Bronchial epithelial cell (primary cell): Measurements from ENCODE around the gene CTSA. TPM values are rescaled to one million over a fixed set of nuclear protein-coding genes. Genes with fewer than 3 reads are reported as not detected.

ENCODE experiments used
- DNase-seq: peaks from one replicate; pipeline ENCODE4 v3.0.0-alpha.2; 2010; ENCODE audit warnings: low read depth
- FAIRE-seq: peaks from 2 replicates; lab custom pipeline; 2011; peaks lifted over from hg19 to GRCh38; lab: Jason Lieb, UNC
- H3K27me3 ChIP-seq: 2 replicates; pipeline ENCODE4 v1.5.1; 2011; ENCODE audit warnings: low read length; ENCODE audit not compliant: control insufficient read depth, insufficient read depth
- H3K36me3 ChIP-seq: 2 replicates; pipeline ENCODE4 v1.5.1; 2011; ENCODE audit warnings: low read length; ENCODE audit not compliant: control insufficient read depth, insufficient read depth
- H3K4me3 ChIP-seq: 2 replicates; pipeline ENCODE4 v1.5.1; 2011; ENCODE audit warnings: mild to moderate bottlenecking, low read depth, low read length, control low read depth
- total RNA-seq: library from RNA; depleted of rRNA; stranded (reverse); fragments of >200 nt; gene quantifications from 2 replicates; pipeline ENCODE4 v1.2.1, GENCODE V29; 2014
- TF ChIP-seq, protein P1 (sequence below): IDR thresholded peaks from 2 replicates; pipeline ENCODE4 v1.5.1; 2011; ENCODE audit warnings: mild to moderate bottlenecking, moderate library complexity, low read length, control low read depth, inconsistent platforms; ENCODE audit not compliant: insufficient read depth, severe bottlenecking

The CTSA gene
- total RNA-seq, 1 donor from 2014 or later: 16.8 TPM

DNA sequence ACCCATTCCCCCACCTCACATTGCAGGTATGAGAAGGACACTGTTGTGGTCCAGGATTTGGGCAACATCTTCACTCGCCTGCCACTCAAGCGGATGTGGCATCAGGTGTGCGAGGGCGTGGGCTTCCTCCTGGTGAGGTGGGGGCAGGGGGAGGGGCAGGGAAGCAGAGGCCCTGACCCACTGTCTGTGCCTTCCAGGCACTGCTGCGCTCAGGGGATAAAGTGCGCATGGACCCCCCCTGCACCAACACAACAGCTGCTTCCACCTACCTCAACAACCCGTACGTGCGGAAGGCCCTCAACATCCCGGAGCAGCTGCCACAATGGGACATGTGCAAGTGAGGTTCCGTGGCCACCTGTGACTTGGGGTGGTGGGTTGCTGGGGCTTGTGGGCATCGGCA, 3.7 kb downstream of the CTSA start:
- H3K36me3 ChIP-seq: peaks cover 16% of the 10 kb centered on the region
- FAIRE-seq: no peak
- no peak overlapping the region for H3K4me3 ChIP-seq
- TF ChIP-seq, protein P1, sequence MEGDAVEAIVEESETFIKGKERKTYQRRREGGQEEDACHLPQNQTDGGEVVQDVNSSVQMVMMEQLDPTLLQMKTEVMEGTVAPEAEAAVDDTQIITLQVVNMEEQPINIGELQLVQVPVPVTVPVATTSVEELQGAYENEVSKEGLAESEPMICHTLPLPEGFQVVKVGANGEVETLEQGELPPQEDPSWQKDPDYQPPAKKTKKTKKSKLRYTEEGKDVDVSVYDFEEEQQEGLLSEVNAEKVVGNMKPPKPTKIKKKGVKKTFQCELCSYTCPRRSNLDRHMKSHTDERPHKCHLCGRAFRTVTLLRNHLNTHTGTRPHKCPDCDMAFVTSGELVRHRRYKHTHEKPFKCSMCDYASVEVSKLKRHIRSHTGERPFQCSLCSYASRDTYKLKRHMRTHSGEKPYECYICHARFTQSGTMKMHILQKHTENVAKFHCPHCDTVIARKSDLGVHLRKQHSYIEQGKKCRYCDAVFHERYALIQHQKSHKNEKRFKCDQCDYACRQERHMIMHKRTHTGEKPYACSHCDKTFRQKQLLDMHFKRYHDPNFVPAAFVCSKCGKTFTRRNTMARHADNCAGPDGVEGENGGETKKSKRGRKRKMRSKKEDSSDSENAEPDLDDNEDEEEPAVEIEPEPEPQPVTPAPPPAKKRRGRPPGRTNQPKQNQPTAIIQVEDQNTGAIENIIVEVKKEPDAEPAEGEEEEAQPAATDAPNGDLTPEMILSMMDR: no peak
- DNase-seq: no peak
- no peaks in the 10 kb centered on the region for H3K27me3 ChIP-seq

DNA sequence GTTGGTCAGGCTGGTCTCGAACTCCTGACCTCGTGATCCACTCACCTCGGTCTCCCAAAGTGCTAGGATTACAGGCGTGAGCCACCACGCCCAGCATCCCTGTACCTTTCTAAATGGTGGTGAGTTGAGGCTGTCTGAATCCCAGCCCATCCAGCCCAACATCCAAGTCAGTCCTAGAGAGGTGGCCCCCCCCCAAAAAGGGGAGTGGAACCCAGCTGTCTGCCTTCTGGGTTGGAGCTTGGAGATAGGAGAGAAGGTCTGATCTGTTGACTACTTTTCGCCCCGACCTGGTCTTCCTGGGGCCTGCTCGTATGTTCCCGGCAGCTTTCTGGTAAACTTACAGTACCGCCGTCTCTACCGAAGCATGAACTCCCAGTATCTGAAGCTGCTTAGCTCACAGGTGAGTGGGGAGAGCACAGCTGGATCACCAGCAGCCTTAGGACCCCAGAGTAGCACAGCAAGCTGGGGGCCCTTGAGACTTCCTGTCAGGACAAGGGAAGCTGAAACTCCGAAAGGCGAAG, 5.6 kb downstream of the CTSA start:
- peaks cover 16% of the 10 kb centered on the region for H3K36me3 ChIP-seq

GRCh38 chr20:45897289-45897688, 6.2 kb downstream of the CTSA start:
- DNase-seq: no peak
- TF ChIP-seq, protein P1: no peak
- Histone ChIP-seq H3K4me3 (no peak overlapping the region), H3K27me3 (no peaks in the 10 kb centered on the region), H3K36me3 (peaks cover 18% of the 10 kb centered on the region)
- FAIRE-seq: no peak

More for the DNA sequence above, 5.6 kb downstream of the CTSA start:
- no peak for FAIRE-seq
- H3K4me3 ChIP-seq: no peak overlapping the region
- TF ChIP-seq, protein P1: no peak
- DNase-seq: no peak
- no peaks in the 10 kb centered on the region for H3K27me3 ChIP-seq

DNA sequence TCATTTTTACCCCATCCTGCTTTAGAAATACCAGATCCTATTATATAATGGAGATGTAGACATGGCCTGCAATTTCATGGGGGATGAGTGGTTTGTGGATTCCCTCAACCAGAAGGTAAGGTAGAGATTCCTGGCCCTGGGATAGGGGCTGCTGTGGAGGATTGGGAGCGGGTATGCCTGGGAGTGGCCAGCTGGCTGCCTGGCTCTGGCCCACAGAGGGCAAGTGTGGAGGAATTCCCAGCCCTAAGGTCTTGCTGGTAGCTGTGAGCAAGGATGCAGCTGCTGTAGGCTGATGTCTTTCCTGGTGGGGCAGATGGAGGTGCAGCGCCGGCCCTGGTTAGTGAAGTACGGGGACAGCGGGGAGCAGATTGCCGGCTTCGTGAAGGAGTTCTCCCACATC, 6.6 kb downstream of the CTSA start:
- no peak for FAIRE-seq
- DNase-seq: no peak
- Histone ChIP-seq H3K4me3 (no peak overlapping the region), H3K36me3 (peaks cover 21% of the 10 kb centered on the region), H3K27me3 (no peaks in the 10 kb centered on the region)
- TF ChIP-seq, protein P1: no peak

- no peaks in the 10 kb centered on the region for H3K27me3 ChIP-seq
- FAIRE-seq (no peak), DNase-seq (no peak)
- TF ChIP-seq, protein P1: no peak
- peaks cover 21% of the 10 kb centered on the region for H3K36me3 ChIP-seq
- H3K4me3 ChIP-seq: no peak overlapping the region
These were observed 7.2 kb downstream of the CTSA start for GRCh38 chr20:45898285-45898684.
